Measurements from ENCODE around the gene IKBKE.

The IKBKE gene

DNA sequence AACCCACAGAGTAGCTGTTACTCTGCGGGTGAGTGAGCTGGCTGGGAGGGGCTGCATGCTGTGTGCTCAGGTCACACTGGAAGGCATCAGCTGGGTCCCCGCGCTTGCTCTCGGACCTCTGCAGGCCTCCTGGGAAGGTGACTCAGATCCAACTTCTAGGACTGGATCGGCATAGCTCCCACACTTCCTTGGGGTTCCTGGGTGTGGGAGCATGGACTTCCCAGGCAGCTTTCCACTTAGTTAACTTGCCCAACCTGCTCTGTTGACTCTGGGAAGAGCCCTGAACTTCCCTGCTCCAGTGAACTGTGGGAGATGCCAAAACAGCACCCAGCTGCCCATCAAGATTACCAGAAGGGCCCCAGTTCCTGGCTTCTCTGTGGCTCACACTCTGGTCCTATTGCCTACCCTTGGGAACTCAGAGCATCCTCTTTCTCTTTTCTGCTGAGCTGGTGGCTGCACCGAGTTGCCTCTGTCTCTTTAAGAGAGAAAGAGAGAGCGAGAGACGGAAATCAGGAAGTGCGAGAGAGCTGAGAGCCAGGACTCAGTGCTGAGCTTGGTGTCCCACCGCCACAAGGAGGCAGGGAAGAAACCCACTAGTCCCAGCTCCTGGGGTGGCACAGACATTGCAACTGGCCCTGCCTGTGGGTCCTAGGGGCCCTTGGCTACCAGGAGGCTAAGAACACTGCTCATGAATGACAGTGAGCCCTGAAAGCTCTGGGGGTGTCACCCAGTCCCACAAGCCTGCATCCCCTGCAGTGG lies at the start of gene IKBKE:
TSS of gene IKBKE (plus strand) at position 544 of the 759 bp plus-strand sequence. CDS start 2,752 bp downstream, outside the sequence.
- DNase-seq, result peak; percentile 89
- in situ Hi-C loops (cut with MboI; ENCODE audit: low pct_unique_long_range_greater_than_20kb, low sequenced_read_pairs), result no loop called here

GRCh38 chr1:206421616-206422340 lies 48.5 kb upstream of the IKBKE start:
- in situ Hi-C loops (cut with MboI; ENCODE audit: low pct_unique_long_range_greater_than_20kb, low sequenced_read_pairs), result no loop called here
- DNase-seq, result no peak

GRCh38 chr1:206422525-206422924 lies 47.8 kb upstream of the IKBKE start:
- no peak for DNase-seq
- in situ Hi-C loops (cut with MboI; ENCODE audit: low pct_unique_long_range_greater_than_20kb, low sequenced_read_pairs), result no loop called here

GRCh38 chr1:206427291-206427690 lies 43.0 kb upstream of the IKBKE start:
- DNase-seq, result no peak
- in situ Hi-C loops (cut with MboI; ENCODE audit: low pct_unique_long_range_greater_than_20kb, low sequenced_read_pairs), result no loop called here

GRCh38 chr1:206429421-206429820 lies 40.9 kb upstream of the IKBKE start:
- no peak for DNase-seq
- in situ Hi-C loops (cut with MboI; ENCODE audit: low pct_unique_long_range_greater_than_20kb, low sequenced_read_pairs), result no loop called here

DNA sequence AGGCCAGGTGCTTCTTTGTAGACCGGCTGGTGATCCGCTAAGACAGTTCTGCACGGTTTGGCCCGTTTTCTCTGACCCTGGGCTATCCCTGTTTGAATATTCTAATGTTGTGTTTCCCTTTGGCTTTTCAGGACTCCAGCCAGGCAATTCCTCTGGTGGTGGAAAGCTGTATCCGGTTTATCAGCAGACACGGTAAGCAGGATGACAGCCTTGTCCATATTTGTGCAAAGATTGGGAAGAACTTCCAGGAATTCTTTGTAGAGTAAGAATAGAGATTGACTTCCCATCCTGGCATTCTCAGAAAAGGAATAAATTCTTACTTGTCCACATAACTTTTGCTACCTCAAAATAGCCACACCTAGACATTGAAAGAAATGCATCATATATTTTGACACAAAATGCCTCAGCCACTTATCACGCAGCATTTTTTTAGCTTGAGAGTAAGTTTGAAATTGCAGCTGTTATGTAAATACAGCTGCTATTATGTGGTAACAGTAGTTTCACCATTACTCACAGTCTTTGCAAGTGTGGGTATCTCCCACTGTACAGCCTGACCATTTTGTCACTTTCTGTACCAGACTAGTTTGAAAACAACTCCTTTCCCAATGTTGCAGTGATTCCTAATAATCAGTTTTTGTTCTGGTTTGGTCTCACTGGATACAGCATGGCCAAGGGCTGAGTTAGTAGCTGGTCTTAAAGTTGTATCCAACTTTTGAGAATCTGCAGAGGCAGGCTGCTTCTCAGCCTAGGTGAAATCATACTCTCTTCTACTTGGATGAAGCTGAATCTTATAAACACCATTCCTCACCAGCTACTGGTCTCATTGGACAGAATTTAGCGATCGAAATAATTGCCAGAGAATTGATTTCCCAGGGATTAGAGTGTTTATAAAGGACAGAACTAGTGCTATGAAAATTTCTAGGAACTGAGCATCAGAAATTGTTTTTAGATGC lies 40.0 kb upstream of the IKBKE start:
- in situ Hi-C loops (cut with MboI; ENCODE audit: low pct_unique_long_range_greater_than_20kb, low sequenced_read_pairs), result no loop called here
- DNase-seq, result no peak

GRCh38 chr1:206435445-206435844 lies 34.8 kb upstream of the IKBKE start:
- in situ Hi-C loops (cut with MboI; ENCODE audit: low pct_unique_long_range_greater_than_20kb, low sequenced_read_pairs), result no loop called here
- DNase-seq, result no peak

DNA sequence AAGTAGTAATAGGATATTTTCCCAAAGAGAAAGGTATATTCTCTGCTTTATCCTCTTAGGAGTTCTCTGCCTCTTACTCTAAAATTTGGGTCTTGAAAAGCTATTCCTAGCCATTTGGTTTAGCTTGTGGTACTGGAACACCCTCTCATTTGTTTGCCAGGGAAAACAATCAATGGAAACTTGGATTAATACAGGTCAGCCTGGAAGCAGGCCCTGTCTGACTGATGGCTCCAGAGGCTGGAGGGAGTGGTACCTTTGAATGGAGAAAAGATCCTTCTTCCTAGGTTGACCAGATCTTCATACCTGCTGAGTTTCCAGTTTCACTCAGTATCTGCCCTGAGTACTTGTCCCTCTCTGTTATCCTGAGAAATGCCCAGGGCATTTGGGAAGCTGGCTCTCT lies 31.7 kb upstream of the IKBKE start:
- in situ Hi-C loops (cut with MboI; ENCODE audit: low pct_unique_long_range_greater_than_20kb, low sequenced_read_pairs), result no loop called here
- DNase-seq, result no peak

GRCh38 chr1:206439205-206439604 lies 31.1 kb upstream of the IKBKE start:
- in situ Hi-C loops (cut with MboI; ENCODE audit: low pct_unique_long_range_greater_than_20kb, low sequenced_read_pairs), result no loop called here
- no peak for DNase-seq

DNA sequence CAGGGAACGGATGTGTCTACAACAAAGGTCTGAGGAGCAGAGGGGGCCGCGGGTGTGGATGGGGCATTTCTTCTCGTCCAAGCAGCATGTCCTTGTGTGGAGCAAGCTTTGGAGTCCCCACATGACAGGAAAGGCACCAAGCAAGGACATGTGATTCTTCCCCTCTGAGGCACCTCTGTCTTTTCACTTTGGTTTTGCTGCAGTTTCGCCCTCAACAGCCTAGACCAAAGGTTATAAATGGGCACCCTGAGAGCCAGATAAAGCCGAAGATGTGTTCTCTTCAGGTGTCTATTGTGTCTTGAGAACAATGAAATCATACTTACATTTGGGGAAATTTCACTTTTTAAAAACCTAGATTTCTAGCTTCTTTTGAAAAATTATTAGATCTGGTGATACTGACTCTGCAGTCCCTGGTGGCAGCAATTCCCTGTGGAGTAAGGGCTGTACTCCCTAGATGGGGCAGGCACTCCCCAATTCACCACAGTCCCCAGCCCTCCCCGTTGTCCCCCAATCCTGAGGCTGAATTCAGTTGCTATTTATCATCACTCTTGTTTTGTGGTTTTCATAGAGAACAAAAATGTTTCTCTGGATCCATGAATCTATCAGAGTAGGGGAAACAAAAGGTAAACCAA lies 28.8 kb upstream of the IKBKE start:
- in situ Hi-C loops (cut with MboI; ENCODE audit: low pct_unique_long_range_greater_than_20kb, low sequenced_read_pairs), result no loop called here

GRCh38 chr1:206442101-206442500 lies 28.2 kb upstream of the IKBKE start:
- no peak for DNase-seq
- in situ Hi-C loops (cut with MboI; ENCODE audit: low pct_unique_long_range_greater_than_20kb, low sequenced_read_pairs), result no loop called here

More for the DNA sequence above, 28.8 kb upstream of the IKBKE start:
- DNase-seq, result no peak

DNA sequence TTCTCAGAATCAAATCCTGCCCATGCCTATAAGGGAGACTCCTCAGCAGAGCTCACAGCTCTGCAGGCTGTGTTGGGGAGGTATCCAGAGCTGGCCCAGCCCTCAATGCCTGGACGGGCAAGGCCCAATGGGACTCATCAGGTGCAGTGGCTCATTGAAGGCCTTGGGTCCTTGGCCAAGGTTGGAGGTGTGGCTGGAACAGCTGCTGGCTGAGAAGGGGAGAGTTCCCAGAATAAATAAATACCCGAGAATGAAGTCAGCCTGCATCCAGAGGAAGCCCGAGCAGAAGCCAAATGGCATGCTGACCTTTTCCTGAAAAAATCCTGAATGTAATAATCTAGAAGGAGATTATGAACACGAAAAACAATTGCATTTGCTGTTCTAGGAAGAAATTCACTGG lies 25.2 kb upstream of the IKBKE start:
- DNase-seq, result no peak
- in situ Hi-C loops (cut with MboI; ENCODE audit: low pct_unique_long_range_greater_than_20kb, low sequenced_read_pairs), result no loop called here

GRCh38 chr1:206445911-206446356 lies 24.3 kb upstream of the IKBKE start:
- DNase-seq, result no peak
- in situ Hi-C loops (cut with MboI; ENCODE audit: low pct_unique_long_range_greater_than_20kb, low sequenced_read_pairs), result no loop called here

DNA sequence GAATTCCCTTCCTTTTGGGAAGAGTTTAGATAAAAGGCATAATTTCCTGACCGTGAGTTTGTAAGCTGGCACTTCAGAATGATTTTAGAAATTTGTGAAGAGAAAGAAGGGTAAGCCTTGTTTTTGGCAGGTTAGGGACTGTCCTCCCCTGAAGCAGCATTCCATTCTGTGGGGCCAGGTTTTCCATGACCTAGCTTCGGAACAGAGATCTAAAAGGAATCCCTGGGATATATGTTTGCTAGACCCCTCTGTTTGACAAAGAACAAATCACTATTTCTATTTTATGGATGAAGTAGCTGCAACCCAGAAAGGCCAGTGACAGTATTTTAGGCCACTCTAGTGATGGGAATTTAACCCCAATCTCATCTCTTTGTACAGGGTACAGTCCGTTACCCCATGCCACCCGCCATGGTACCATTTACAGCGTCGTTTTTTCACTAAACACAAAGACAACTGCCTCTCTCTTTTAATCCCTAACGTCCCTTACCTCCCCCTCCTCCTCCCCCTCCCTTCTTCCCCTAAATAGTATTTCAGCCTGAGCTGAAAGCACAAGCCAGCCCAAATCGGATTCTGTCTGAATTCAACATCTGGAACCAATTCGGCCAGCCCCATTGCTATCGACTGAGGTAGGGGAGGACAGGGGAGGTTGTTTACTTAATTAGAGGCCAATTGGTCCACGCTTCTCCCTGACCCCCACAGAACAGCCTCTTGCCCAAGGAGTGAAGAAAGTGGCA lies 23.4 kb upstream of the IKBKE start:
- in situ Hi-C loops (cut with MboI; ENCODE audit: low pct_unique_long_range_greater_than_20kb, low sequenced_read_pairs), result no loop called here
- no peak for DNase-seq

DNA sequence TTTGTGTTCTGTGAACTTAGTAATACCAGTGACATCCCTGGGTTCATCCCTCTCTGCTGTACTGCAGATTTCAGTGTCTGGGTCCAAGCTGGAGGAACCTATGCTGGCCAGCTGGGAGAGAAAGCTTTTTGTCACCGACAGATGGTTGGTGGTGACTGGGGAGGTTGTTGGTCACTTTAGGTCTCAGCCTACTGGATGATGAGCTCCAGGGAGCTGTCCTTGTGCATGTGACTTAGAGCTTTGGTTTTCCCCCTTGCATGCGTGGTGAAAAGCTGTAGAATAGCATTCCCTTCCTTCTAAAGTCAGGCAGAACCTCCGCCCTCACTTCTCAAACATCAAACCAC lies 22.9 kb upstream of the IKBKE start:
- no peak for DNase-seq
- in situ Hi-C loops (cut with MboI; ENCODE audit: low pct_unique_long_range_greater_than_20kb, low sequenced_read_pairs), result no loop called here

DNA sequence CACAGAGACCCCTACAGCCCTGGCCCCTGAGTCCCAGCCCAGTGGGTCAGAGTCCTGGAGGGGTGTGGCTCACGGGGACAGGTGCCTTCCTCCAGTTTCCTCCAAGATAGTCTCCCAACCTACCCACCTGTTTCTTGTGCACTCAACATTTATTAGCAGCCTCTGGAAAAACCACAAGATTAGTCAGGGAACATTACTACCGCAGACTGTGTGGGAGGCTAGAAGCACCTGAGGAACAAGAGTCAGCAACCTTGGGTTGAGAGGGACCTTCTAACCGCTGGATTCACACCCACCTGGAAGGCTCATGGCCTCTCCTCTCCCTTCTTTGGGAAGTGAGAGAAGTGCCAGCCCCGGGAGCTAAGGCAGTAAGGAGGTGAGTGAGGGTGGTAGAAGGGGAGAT lies 22.5 kb upstream of the IKBKE start:
- in situ Hi-C loops (cut with MboI; ENCODE audit: low pct_unique_long_range_greater_than_20kb, low sequenced_read_pairs), result no loop called here
- DNase-seq, result no peak

DNA sequence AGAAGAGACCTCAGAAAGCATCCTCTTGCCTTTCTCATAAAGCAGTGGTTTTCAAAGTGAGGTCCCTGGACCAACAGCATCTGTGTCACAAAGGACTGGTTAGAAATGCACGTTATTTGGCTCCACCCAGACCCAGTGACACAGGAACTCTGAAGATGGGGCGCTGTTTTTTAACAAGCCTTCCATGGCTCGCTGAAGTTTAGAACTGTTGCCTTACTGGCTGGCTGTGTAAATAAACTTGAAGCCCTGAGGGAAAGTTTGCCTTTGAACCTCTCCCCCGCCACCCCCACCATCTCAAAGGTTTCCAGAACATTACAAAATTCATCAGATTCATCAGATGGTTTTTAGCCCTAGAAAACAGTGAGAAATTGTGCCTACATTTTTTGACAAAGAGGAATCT lies 21.8 kb upstream of the IKBKE start:
- in situ Hi-C loops (cut with MboI; ENCODE audit: low pct_unique_long_range_greater_than_20kb, low sequenced_read_pairs), result no loop called here
- DNase-seq, result no peak

GRCh38 chr1:206449565-206449964 lies 20.7 kb upstream of the IKBKE start:
- in situ Hi-C loops (cut with MboI; ENCODE audit: low pct_unique_long_range_greater_than_20kb, low sequenced_read_pairs), result no loop called here
- DNase-seq, result no peak

DNA sequence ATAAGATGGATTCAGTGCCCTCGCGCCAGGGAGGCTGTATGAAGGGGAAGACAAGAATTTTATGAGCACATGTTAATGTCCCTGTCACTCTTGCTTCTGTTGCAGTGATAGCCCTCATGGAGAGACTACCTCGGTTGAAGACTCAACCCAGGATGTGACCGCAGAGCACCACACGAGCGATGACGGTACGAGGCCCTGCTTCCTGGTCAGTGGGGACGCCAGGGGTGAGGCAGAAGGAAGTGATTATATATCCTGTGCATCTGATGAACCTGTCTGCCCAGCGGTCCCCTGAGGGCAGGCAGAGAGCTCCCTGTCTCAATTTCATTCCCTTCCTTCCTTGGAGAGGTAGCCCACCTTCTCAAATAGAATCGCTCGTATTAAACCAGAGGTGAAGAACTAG lies 20.0 kb upstream of the IKBKE start:
- no peak for DNase-seq
- in situ Hi-C loops (cut with MboI; ENCODE audit: low pct_unique_long_range_greater_than_20kb, low sequenced_read_pairs), result no loop called here

Measured in KBM-7 (cell line).